Brain microvascular endothelial cell (primary cell): ENCODE results near the gene SLC41A3.

Experiments used
- DNase-seq: peaks from one replicate; pipeline ENCODE4 v3.0.0-alpha.2; 2020
- H3K27ac ChIP-seq: fragments of 250-450 bp; sonication (Bioruptor Pico); 2 replicates; pipeline ENCODE4 v1.5.1; 2020; ENCODE audit warnings: mild to moderate bottlenecking, moderate library complexity
- H3K27me3 ChIP-seq: fragments of 250-450 bp; sonication (Bioruptor Pico); replicated peaks from 2 replicates; pipeline ENCODE4 v1.5.1; 2020; ENCODE audit warnings: mild to moderate bottlenecking
- H3K36me3 ChIP-seq: fragments of 250-450 bp; sonication (Bioruptor Pico); replicated peaks from 2 replicates; pipeline ENCODE4 v1.5.1; 2020; ENCODE audit warnings: mild to moderate bottlenecking
- H3K4me3 ChIP-seq: 2 replicates; pipeline ENCODE4 v1.5.1; 2011; ENCODE audit warnings: low read depth, mild to moderate bottlenecking, control low read depth, low read length, moderate library complexity
- CTCF ChIP-seq: IDR thresholded peaks from 2 replicates; pipeline ENCODE4 v1.5.1; 2011; ENCODE audit warnings: low read depth, mild to moderate bottlenecking, moderate library complexity, low read length, control low read depth, inconsistent platforms; ENCODE audit errors: missing control alignments
- in situ Hi-C: cut with HindIII; loops from 2 replicates; pipeline ENCODE4 v1.10.0; 2017; ENCODE audit warnings: low sequenced_read_pairs, low pct_ligation_motif_present

SLC41A3 gene

GRCh38 chr3:126102530-126102951 lies 18.6 kb upstream of the SLC41A3 start:
- no peak for DNase-seq
- Histone ChIP-seq H3K36me3 (no peaks in the 10 kb centered on the region), H3K27ac (no peak overlapping the region), H3K27me3 (no peaks in the 10 kb centered on the region), H3K4me3 (no peak overlapping the region)
- no peak for TF ChIP-seq CTCF
- in situ Hi-C loops: no loop called here

GRCh38 chr3:126102011-126102410 lies 18.1 kb upstream of the SLC41A3 start:
- in situ Hi-C loops: no loop called here
- Histone ChIP-seq H3K4me3 (no peak overlapping the region), H3K36me3 (no peaks in the 10 kb centered on the region), H3K27ac (no peak overlapping the region), H3K27me3 (no peaks in the 10 kb centered on the region)
- DNase-seq: no peak
- TF ChIP-seq CTCF: no peak

- in situ Hi-C loops: no loop called here
- Histone ChIP-seq H3K36me3 (no peaks in the 10 kb centered on the region), H3K27me3 (no peaks in the 10 kb centered on the region), H3K4me3 (no peak overlapping the region), H3K27ac (no peak overlapping the region)
- no peak for TF ChIP-seq CTCF
- no peak for DNase-seq
Measured at GRCh38 chr3:126101521-126101982, 17.6 kb upstream of the SLC41A3 start.

GRCh38 chr3:126100634-126101301 lies 16.8 kb upstream of the SLC41A3 start:
- H3K36me3 ChIP-seq: no peaks in the 10 kb centered on the region
- DNase-seq: no peak
- TF ChIP-seq CTCF: no peak
- H3K27ac ChIP-seq: no peak overlapping the region
- no peaks in the 10 kb centered on the region for H3K27me3 ChIP-seq
- no peak overlapping the region for H3K4me3 ChIP-seq
- in situ Hi-C loops: no loop called here

GRCh38 chr3:126100269-126100633 lies 16.3 kb upstream of the SLC41A3 start:
- no peaks in the 10 kb centered on the region for H3K27me3 ChIP-seq
- H3K27ac ChIP-seq: no peak overlapping the region
- no peak for TF ChIP-seq CTCF
- no peak overlapping the region for H3K4me3 ChIP-seq
- DNase-seq: no peak
- no peaks in the 10 kb centered on the region for H3K36me3 ChIP-seq
- in situ Hi-C loops: no loop called here

GRCh38 chr3:126098391-126098858 lies 14.5 kb upstream of the SLC41A3 start:
- in situ Hi-C loops: no loop called here
- Histone ChIP-seq H3K27ac (no peak overlapping the region), H3K4me3 (no peak overlapping the region), H3K36me3 (no peaks in the 10 kb centered on the region), H3K27me3 (no peaks in the 10 kb centered on the region)
- no peak for DNase-seq
- TF ChIP-seq CTCF: no peak
